Fibroblast of lung (primary cell): ENCODE measurements around the gene ZNF189. TPM values are rescaled to one million over a fixed set of nuclear protein-coding genes. Genes with fewer than 3 reads are reported as not detected.

Experiments used
- DNase-seq, 2 donors: peaks; one replicate each; pipeline versions ENCODE4 v3.0.0 to v3.0.0-alpha.2; 2010; ENCODE audit warnings: low read depth in 2 of 2
- H2AFZ ChIP-seq: 2 replicates; pipeline ENCODE4 v1.5.1; 2012; ENCODE audit warnings: low read length, control low read depth, inconsistent platforms
- H3K27ac ChIP-seq: 2 replicates; pipeline ENCODE4 v1.5.1; 2011; ENCODE audit warnings: low read length, control low read depth; ENCODE audit not compliant: insufficient read depth
- H3K27me3 ChIP-seq: 2 replicates; pipeline ENCODE4 v1.5.1; 2011; ENCODE audit warnings: mild to moderate bottlenecking, low read length; ENCODE audit not compliant: control insufficient read depth, insufficient read depth
- H3K36me3 ChIP-seq: 2 replicates; pipeline ENCODE4 v1.5.1; 2011; ENCODE audit warnings: low read length; ENCODE audit not compliant: control insufficient read depth, insufficient read depth
- H3K4me1 ChIP-seq: 2 replicates; pipeline ENCODE4 v1.5.1; 2011; ENCODE audit warnings: low read length; ENCODE audit not compliant: control insufficient read depth, insufficient read depth; ENCODE audit errors: extremely low read depth
- H3K4me2 ChIP-seq: 2 replicates; pipeline ENCODE4 v1.5.1; 2011; ENCODE audit warnings: low read length, control low read depth; ENCODE audit not compliant: insufficient read depth; ENCODE audit errors: extremely low read depth
- H3K4me3 ChIP-seq, 4 experiments: fragments of 200-600 bp in 1 of 4; sonication (generic) in 1 of 4; replicated peaks in 1 of 4; 2 replicates each; pipeline ENCODE4 v1.5.1; 2011 to 2016; ENCODE audit warnings: low read length in 4 of 4, low read depth in 3 of 4, mild to moderate bottlenecking in 3 of 4, control low read depth in 2 of 4, inconsistent platforms in 1 of 4, mixed read lengths in 1 of 4; ENCODE audit not compliant: insufficient read depth in 1 of 4; ENCODE audit errors: control extremely low read depth in 1 of 4
- H3K79me2 ChIP-seq: 2 replicates; pipeline ENCODE4 v1.5.1; 2012; ENCODE audit warnings: mild to moderate bottlenecking, low read length, inconsistent platforms; ENCODE audit not compliant: control insufficient read depth, insufficient read depth
- H3K9ac ChIP-seq: 2 replicates; pipeline ENCODE4 v1.5.1; 2011; ENCODE audit warnings: mild to moderate bottlenecking, low read length, control low read depth; ENCODE audit not compliant: insufficient read depth
- H3K9me3 ChIP-seq: 2 replicates; pipeline ENCODE4 v1.5.1; 2012; ENCODE audit warnings: low read depth, low read length; ENCODE audit not compliant: control insufficient read depth, insufficient read depth
- H4K20me1 ChIP-seq: 2 replicates; pipeline ENCODE4 v1.5.1; 2011; ENCODE audit warnings: low read length; ENCODE audit not compliant: control insufficient read depth, insufficient read depth; ENCODE audit errors: extremely low read depth
- CTCF ChIP-seq, 2 donors: IDR thresholded peaks in 1 of 2; conservative IDR thresholded peaks in 1 of 2; 1 replicate in 1 of 2; 2 replicates in 1 of 2; pipeline ENCODE4 v1.5.1; 2011 to 2012; ENCODE audit warnings: low read length in 2 of 2, control low read depth in 1 of 2, inconsistent platforms in 1 of 2, low read depth in 1 of 2, mild to moderate bottlenecking in 1 of 2
- EZH2 ChIP-seq: IDR thresholded peaks from 2 replicates; pipeline ENCODE4 v1.5.1; 2012; ENCODE audit warnings: low read length, control low read depth, mild to moderate bottlenecking; ENCODE audit errors: missing control alignments
- polyA plus RNA-seq, 2 donors: library from polyadenylated mRNA; depleted of rRNA in 1 of 2; stranded (reverse) in 1 of 2; unstranded in 1 of 2; fragments of >200 nt; gene quantifications; 2 replicates each; pipeline ENCODE4 v1.2.1, GENCODE V29; 2011 to 2012; ENCODE audit warnings: missing spikeins in 1 of 2
- total RNA-seq: library from RNA; depleted of rRNA; stranded (reverse); fragments of >200 nt; gene quantifications from 2 replicates; pipeline ENCODE4 v1.2.1, GENCODE V29; 2014

ZNF189 gene
- total and polyA plus RNA-seq, 2 donors (not counting 1 experiment from before 2014, with no cell fraction given) = 8.7 to 21.8 TPM

GRCh38 chr9:101427358-101427757 lies 28.7 kb downstream of the ZNF189 start:
- H4K20me1 ChIP-seq = no peaks in the 10 kb centered on the region
- no peak for TF ChIP-seq CTCF (conservative IDR thresholded peaks at IDR 0.05 in 1 of 2, IDR thresholded peaks at IDR 0.05 in 1 of 2; ENCODE audit: low read depth in 1 of 2, low read length in 2 of 2)
- no peak for TF ChIP-seq EZH2
- H3K27me3 ChIP-seq = no peaks in the 10 kb centered on the region
- no peak overlapping the region for H3K4me2 ChIP-seq
- H3K4me3 ChIP-seq = no peak overlapping the region
- H3K9ac ChIP-seq = no peak overlapping the region
- H3K9me3 ChIP-seq = no peaks in the 10 kb centered on the region
- no peak overlapping the region for H2AFZ ChIP-seq
- H3K27ac ChIP-seq = no peak overlapping the region
- H3K4me1 ChIP-seq = no peaks in the 10 kb centered on the region
- no peaks in the 10 kb centered on the region for H3K79me2 ChIP-seq
- DNase-seq = no peak
- H3K36me3 ChIP-seq = no peaks in the 10 kb centered on the region

GRCh38 chr9:101427957-101428655 lies 29.5 kb downstream of the ZNF189 start:
- no peaks in the 10 kb centered on the region for H4K20me1 ChIP-seq
- no peaks in the 10 kb centered on the region for H3K27me3 ChIP-seq
- no peaks in the 10 kb centered on the region for H3K79me2 ChIP-seq
- H3K4me3 ChIP-seq = no peak overlapping the region
- no peaks in the 10 kb centered on the region for H3K9me3 ChIP-seq
- no peak overlapping the region for H3K27ac ChIP-seq
- no peak for DNase-seq
- no peak for TF ChIP-seq EZH2
- no peak for TF ChIP-seq CTCF (conservative IDR thresholded peaks at IDR 0.05 in 1 of 2, IDR thresholded peaks at IDR 0.05 in 1 of 2; ENCODE audit: low read depth in 1 of 2, low read length in 2 of 2)
- H3K36me3 ChIP-seq = no peaks in the 10 kb centered on the region
- H2AFZ ChIP-seq = no peak overlapping the region
- no peaks in the 10 kb centered on the region for H3K4me1 ChIP-seq
- H3K4me2 ChIP-seq = no peak overlapping the region
- no peak overlapping the region for H3K9ac ChIP-seq

GRCh38 chr9:101428909-101429308 lies 30.3 kb downstream of the ZNF189 start:
- H3K27ac ChIP-seq = no peak overlapping the region
- no peaks in the 10 kb centered on the region for H3K27me3 ChIP-seq
- no peak overlapping the region for H2AFZ ChIP-seq
- no peaks in the 10 kb centered on the region for H4K20me1 ChIP-seq
- no peak for DNase-seq
- no peak overlapping the region for H3K9ac ChIP-seq
- H3K79me2 ChIP-seq = no peaks in the 10 kb centered on the region
- H3K4me1 ChIP-seq = no peaks in the 10 kb centered on the region
- H3K4me3 ChIP-seq = no peak overlapping the region
- TF ChIP-seq CTCF (conservative IDR thresholded peaks at IDR 0.05 in 1 of 2, IDR thresholded peaks at IDR 0.05 in 1 of 2; ENCODE audit: low read depth in 1 of 2, low read length in 2 of 2) (no peak), EZH2 (no peak)
- H3K9me3 ChIP-seq = no peaks in the 10 kb centered on the region
- H3K4me2 ChIP-seq = no peak overlapping the region
- H3K36me3 ChIP-seq = no peaks in the 10 kb centered on the region
